Cardiac fibroblast (primary cell): ENCODE results near the gene TINAG.

Source experiments
- DNase-seq, 2 donors: peaks; one replicate each; pipeline versions ENCODE4 v3.0.0 to v3.0.0-alpha.2; 2010; ENCODE audit warnings: low read depth in 2 of 2
- H3K4me3 ChIP-seq, 2 donors: replicated peaks in 1 of 2; 1 replicate in 1 of 2; 2 replicates in 1 of 2; pipeline ENCODE4 v1.5.1; 2011; ENCODE audit warnings: low read depth in 2 of 2, low read length in 2 of 2, mild to moderate bottlenecking in 2 of 2, moderate library complexity in 1 of 2
- CTCF ChIP-seq: IDR thresholded peaks from one replicate; pipeline ENCODE4 v1.5.1; 2011; ENCODE audit warnings: low read depth, mild to moderate bottlenecking, low read length, inconsistent platforms

TINAG gene, protein sequence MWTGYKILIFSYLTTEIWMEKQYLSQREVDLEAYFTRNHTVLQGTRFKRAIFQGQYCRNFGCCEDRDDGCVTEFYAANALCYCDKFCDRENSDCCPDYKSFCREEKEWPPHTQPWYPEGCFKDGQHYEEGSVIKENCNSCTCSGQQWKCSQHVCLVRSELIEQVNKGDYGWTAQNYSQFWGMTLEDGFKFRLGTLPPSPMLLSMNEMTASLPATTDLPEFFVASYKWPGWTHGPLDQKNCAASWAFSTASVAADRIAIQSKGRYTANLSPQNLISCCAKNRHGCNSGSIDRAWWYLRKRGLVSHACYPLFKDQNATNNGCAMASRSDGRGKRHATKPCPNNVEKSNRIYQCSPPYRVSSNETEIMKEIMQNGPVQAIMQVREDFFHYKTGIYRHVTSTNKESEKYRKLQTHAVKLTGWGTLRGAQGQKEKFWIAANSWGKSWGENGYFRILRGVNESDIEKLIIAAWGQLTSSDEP

GRCh38 chr6:54308289-54308985 is at the start of gene TINAG:
Gene TINAG (plus strand): TSS chr6:54308441. CDS start chr6:54308551, 110 bp downstream.
- no peak within 1 kb of the TSS for H3K4me3 ChIP-seq
- DNase-seq = no peak
- TF ChIP-seq CTCF = no peak

DNA sequence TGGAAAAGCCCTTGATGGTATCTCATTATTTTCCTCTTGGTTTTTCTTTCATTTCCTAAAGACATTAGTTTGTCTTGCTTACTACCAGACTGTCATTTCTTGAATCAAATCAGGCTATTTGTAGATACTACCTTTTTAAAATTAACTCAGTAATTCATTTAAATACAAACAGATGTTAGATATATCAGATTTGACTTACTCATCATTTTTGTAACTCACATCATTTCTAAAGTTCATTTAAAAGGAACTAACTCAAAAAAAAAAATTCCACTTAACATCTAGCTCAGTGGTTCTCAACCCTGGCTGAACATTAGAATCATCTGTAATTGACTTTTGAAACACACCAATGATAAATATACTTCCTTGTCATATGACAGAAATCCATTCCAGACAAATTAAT is 48.2 kb upstream of the TINAG start:
- DNase-seq = no peak
- no peak for TF ChIP-seq CTCF

GRCh38 chr6:54262499-54262898 is 45.7 kb upstream of the TINAG start:
- TF ChIP-seq CTCF = no peak
- no peak for DNase-seq
- no peak overlapping the region for H3K4me3 ChIP-seq

More for the DNA sequence above, 48.2 kb upstream of the TINAG start:
- H3K4me3 ChIP-seq = no peak overlapping the region

GRCh38 chr6:54262971-54263370 is 45.3 kb upstream of the TINAG start:
- no peak for DNase-seq
- TF ChIP-seq CTCF = no peak
- no peak overlapping the region for H3K4me3 ChIP-seq

GRCh38 chr6:54264581-54265272 is 43.5 kb upstream of the TINAG start:
- H3K4me3 ChIP-seq = no peak overlapping the region
- peak in 1 of 2 donors; percentile 18 for DNase-seq
- TF ChIP-seq CTCF = no peak

GRCh38 chr6:54266400-54266923 is 41.8 kb upstream of the TINAG start:
- TF ChIP-seq CTCF = no peak
- no peak overlapping the region for H3K4me3 ChIP-seq
- no peak for DNase-seq
